ENCODE data around the gene CD38. TPM values are rescaled to one million over a fixed set of nuclear protein-coding genes. Genes with fewer than 3 reads are reported as not detected.

Gene CD38
- total RNA-seq, 1 donor from 2014 or later: 0.64 TPM

GRCh38 chr4:15885422-15885821 lies 107.3 kb downstream of the CD38 start:
- Histone ChIP-seq H3K4me3 (no peak overlapping the region), H2AFZ (replicated peaks) (no peak overlapping the region), H3F3A (ENCODE audit: low read depth) (peaks cover 1% of the 10 kb centered on the region), H3K9ac (no peak overlapping the region), H3K4me1 (no peaks in the 10 kb centered on the region), H3K9me3 (ENCODE audit: low read depth) (no peaks in the 10 kb centered on the region), H4K20me1 (ENCODE audit: low read depth) (no peaks in the 10 kb centered on the region), H3K36me3 (no peaks in the 10 kb centered on the region), H3K27me3 (no peaks in the 10 kb centered on the region), H3K79me2 (ENCODE audit: low read depth) (no peaks in the 10 kb centered on the region), H3K27ac (no peak overlapping the region), H3K4me2 (no peak overlapping the region)
- Mint-ChIP-seq H3K36me3 (no peaks in the 10 kb centered on the region), H3K9me3 (no peaks in the 10 kb centered on the region), H3K27ac (no peak overlapping the region), H3K27me3 (ENCODE audit: insufficient read depth, low read depth) (no peaks in the 10 kb centered on the region), H3K4me3 (no peak overlapping the region), H3K4me1 (peaks cover 14% of the 10 kb centered on the region)
- no peak for DNase-seq (ENCODE audit: low spot score)
- TF ChIP-seq EZH2phosphoT487 (IDR thresholded peaks at IDR 0.05): no peak
- TF ChIP-seq EZH2 (IDR thresholded peaks at IDR 0.05): no peak
- no peak for TF ChIP-seq CTCF (IDR thresholded peaks at IDR 0.05)

- Histone ChIP-seq H2AFZ (replicated peaks) (no peak overlapping the region), H3K27me3 (no peaks in the 10 kb centered on the region), H3K9ac (no peak overlapping the region), H3K79me2 (ENCODE audit: low read depth) (no peaks in the 10 kb centered on the region), H3K4me2 (no peak overlapping the region), H3K27ac (no peak overlapping the region), H3F3A (ENCODE audit: low read depth) (peaks cover 14% of the 10 kb centered on the region), H3K4me3 (no peak overlapping the region), H3K4me1 (peaks cover 14% of the 10 kb centered on the region), H3K36me3 (no peaks in the 10 kb centered on the region), H3K9me3 (ENCODE audit: low read depth) (no peaks in the 10 kb centered on the region), H4K20me1 (ENCODE audit: low read depth) (no peaks in the 10 kb centered on the region)
- no peak for DNase-seq (ENCODE audit: low spot score)
- H3K4me1 Mint-ChIP-seq: peaks cover 25% of the 10 kb centered on the region
- H3K27me3 Mint-ChIP-seq (ENCODE audit: insufficient read depth, low read depth): no peaks in the 10 kb centered on the region
- no peaks in the 10 kb centered on the region for H3K9me3 Mint-ChIP-seq
- H3K4me3 Mint-ChIP-seq: no peak overlapping the region
- no peak overlapping the region for H3K27ac Mint-ChIP-seq
- TF ChIP-seq EZH2 (IDR thresholded peaks at IDR 0.05) (no peak), EZH2phosphoT487 (IDR thresholded peaks at IDR 0.05) (no peak)
- no peaks in the 10 kb centered on the region for H3K36me3 Mint-ChIP-seq
These were observed 110.4 kb downstream of the CD38 start for GRCh38 chr4:15888515-15888914.

GRCh38 chr4:15890246-15890829 lies 112.2 kb downstream of the CD38 start:
- H3K4me1 ChIP-seq: peaks cover 24% of the 10 kb centered on the region
- no peaks in the 10 kb centered on the region for H3K9me3 ChIP-seq (ENCODE audit: low read depth)
- H4K20me1 ChIP-seq (ENCODE audit: low read depth): no peaks in the 10 kb centered on the region
- no peak overlapping the region for H3K4me3 ChIP-seq
- H3K27ac Mint-ChIP-seq: no peak overlapping the region
- peaks cover 23% of the 10 kb centered on the region for H3K4me1 Mint-ChIP-seq
- no peak for DNase-seq (ENCODE audit: low spot score)
- no peaks in the 10 kb centered on the region for H3K27me3 ChIP-seq
- no peak overlapping the region for H3K27ac ChIP-seq
- no peaks in the 10 kb centered on the region for H3K9me3 Mint-ChIP-seq
- peaks cover 14% of the 10 kb centered on the region for H3F3A ChIP-seq (ENCODE audit: low read depth)
- H3K27me3 Mint-ChIP-seq (ENCODE audit: insufficient read depth, low read depth): no peaks in the 10 kb centered on the region
- H3K36me3 ChIP-seq: no peaks in the 10 kb centered on the region
- H3K9ac ChIP-seq: no peak overlapping the region
- H2AFZ ChIP-seq (replicated peaks): no peak overlapping the region
- H3K4me3 Mint-ChIP-seq: no peak overlapping the region
- no peak for TF ChIP-seq CTCF (IDR thresholded peaks at IDR 0.05)
- TF ChIP-seq EZH2phosphoT487 (IDR thresholded peaks at IDR 0.05): no peak
- TF ChIP-seq EZH2 (IDR thresholded peaks at IDR 0.05): no peak
- no peak overlapping the region for H3K4me2 ChIP-seq
- H3K36me3 Mint-ChIP-seq: no peaks in the 10 kb centered on the region
- no peaks in the 10 kb centered on the region for H3K79me2 ChIP-seq (ENCODE audit: low read depth)

- no peak overlapping the region for H3K4me3 Mint-ChIP-seq
- no peak for TF ChIP-seq EZH2phosphoT487 (IDR thresholded peaks at IDR 0.05)
These were observed 113.2 kb downstream of the CD38 start for GRCh38 chr4:15891312-15891711.

More at GRCh38 chr4:15891312-15891711, 113.2 kb downstream of the CD38 start:
- Histone ChIP-seq H3K79me2 (ENCODE audit: low read depth) (no peaks in the 10 kb centered on the region), H3K4me3 (no peak overlapping the region), H4K20me1 (ENCODE audit: low read depth) (no peaks in the 10 kb centered on the region), H3F3A (ENCODE audit: low read depth) (peaks cover 14% of the 10 kb centered on the region), H3K4me1 (peaks cover 24% of the 10 kb centered on the region), H2AFZ (replicated peaks) (peak overlapping the region; percentile 84), H3K36me3 (no peaks in the 10 kb centered on the region), H3K27ac (peak overlapping the region; percentile 85), H3K9me3 (ENCODE audit: low read depth) (no peaks in the 10 kb centered on the region), H3K4me2 (peak overlapping the region; percentile 38), H3K9ac (no peak overlapping the region), H3K27me3 (no peaks in the 10 kb centered on the region)
- H3K27ac Mint-ChIP-seq: no peak overlapping the region
- H3K36me3 Mint-ChIP-seq: no peaks in the 10 kb centered on the region
- no peaks in the 10 kb centered on the region for H3K9me3 Mint-ChIP-seq
- no peak for DNase-seq (ENCODE audit: low spot score)
- H3K4me1 Mint-ChIP-seq: peaks cover 27% of the 10 kb centered on the region
- H3K27me3 Mint-ChIP-seq (ENCODE audit: insufficient read depth, low read depth): no peaks in the 10 kb centered on the region

All from neural progenitor cell (in vitro differentiated cells).